GM19438 (cell line): ENCODE measurements around the gene CNPY1.
A peak's percentile ranks its signal among the peaks of the same experiment; 100 is the strongest.

Experiments used
- ATAC-seq: cut with Tn5 transposase; IDR thresholded peaks from one replicate; pipeline ENCODE4 v1.9.1; 2021; ENCODE audit warnings: low read depth; ENCODE audit not compliant: unreplicated experiment

The CNPY1 gene

DNA sequence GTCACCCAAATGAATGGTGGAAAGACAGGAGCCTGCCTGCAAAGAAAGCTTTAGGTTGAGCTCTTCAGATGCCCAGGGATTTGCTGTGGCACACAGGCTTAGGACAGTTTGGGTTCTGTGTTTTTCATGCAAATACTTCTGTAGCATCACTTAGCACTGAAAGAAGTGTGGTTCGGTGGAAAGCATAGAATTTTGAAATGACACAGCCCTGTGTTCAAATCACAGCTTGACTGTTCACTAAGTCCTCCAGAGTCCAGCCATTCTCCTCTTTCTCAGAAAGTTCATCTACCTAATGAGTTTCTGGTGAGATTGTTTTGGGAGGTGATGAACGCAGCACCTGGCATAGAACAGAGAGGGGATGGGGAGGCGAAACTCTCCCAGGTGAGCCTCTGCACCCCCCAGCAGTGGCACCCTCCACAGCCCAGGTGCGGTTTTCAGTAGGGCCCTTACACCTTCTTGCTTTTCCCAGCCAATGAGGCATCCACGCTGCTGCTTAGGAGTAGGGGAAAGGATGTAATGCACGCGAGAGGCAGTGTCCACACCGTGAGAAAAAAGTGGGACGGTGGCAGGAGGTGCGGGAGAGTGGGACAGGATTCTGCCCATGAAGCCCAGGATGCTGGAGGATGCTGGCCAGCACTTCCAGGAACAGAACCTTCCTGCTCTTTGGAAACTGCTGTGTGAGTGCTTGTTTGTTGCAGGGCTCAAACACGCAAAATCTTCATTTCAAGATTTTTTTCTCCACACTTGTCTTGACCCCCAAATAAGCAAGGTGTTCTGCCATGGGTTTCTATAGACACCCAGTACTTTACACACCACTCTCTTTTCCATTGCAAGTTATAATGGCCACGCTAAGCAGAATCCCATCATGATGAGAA, 76.8 kb downstream of the CNPY1 start:
- no peak for ATAC-seq

DNA sequence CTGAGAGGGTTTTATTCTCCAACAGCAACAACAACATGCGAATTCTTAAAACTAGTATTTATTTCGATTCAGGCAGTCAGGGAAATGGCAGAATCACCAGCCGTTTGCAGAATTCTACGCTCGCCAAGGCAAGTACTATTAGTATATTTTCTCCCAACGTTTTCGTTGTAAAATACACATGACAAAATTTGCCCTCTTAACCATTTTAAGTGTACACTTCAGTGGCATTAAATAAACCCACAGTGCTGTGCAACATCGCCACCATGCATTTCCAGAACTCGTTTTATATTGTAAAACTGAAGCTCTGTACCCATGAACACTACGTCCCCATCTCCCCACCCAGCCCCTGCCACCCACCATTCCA, 77.6 kb downstream of the CNPY1 start:
- no peak for ATAC-seq

DNA sequence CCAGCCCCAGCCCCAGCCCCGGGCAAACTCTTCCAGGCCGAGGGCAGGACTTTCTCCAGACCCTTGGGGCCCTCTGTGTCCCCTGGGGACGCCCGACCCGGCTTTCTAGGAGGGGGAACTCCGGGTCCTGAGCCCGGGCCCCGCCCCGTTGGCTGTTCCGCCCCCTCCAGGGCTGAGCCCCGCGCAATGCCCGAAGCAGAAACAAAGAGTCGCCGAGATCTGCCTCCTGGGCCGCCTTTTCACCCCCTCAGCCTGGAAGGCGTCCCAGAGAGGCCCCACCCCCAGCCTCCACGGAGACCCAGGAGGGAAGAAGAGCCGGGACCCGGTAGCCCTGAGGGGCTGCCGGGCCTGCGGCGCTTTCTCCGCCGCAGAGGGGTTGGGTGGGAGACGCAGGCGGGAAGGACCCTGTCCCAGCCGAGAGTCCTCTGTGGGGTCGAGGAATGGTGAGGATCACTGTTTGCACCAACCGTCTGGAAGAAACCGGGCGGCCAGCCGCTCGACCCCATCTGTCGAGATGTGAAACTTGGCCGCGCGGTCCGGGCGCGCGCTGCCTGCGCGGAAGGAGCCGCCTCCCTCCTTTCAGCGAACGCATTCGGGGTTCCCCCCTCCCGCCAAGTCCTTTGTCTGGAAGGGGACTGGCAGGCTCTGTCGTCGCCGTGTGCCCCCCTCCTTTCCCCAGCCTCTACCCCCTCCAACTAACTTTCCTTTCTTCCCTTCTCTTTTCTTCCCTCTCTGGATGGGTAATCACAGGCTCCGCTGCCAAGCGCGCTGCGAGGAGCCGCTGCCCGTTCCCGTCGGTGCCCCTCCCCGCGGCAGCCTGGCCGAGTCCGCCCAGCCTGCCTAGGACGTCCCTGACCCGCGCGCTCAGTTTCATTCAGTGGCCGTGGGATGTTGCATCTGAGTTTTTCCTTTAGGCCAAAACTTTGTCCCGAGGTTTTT, 78.2 kb downstream of the CNPY1 start:
- no peak for ATAC-seq

DNA sequence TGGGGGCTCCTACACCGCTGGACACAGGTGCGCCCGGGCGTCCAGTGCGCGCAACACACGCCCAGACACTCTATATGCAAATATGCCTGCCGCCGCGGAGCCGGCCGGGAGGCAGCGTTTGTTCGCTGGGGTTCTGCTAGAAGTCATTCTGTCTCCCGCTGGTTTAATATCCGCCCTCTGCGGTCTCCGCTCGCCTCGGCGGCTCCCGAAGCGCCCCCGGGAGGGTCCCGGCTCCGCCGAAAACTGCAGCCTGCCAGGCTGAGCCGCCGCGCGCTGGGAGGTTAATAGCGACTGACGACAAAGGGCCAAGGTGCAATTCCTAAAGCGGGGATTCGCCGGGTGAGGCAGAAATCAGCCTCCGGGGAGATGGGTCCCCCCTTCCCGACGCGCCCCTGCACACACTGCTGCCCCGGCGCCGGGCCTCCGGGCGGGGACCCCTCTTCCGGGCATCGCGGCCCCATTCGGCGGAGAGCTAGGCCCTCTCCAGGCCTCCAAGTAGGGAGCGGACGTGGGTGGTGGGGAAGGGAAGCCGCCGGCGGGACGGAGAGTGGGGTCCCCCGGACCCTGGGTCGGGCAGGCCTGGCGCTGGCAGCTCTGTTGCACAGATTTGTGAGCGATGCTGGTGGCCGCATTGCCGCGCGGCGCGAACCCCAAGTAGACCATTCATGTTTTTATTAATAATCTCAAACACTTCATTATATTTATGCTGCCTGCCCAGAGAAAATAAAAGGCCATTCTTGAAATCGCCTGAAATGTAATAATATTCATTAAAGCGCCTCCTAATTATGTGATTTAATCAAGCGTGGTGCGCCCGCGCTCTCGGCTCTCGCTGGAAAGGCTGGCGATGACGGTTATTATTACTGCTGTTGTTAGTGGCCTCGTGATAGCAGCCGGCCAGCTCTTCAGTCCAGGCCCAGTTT, 79.3 kb downstream of the CNPY1 start:
- ATAC-seq, result peak; percentile 68

GRCh38 chr7:155466142-155466813, 80.1 kb downstream of the CNPY1 start:
- no peak for ATAC-seq

- no peak for ATAC-seq
These were observed 80.6 kb downstream of the CNPY1 start for GRCh38 chr7:155465761-155466141.

GRCh38 chr7:155464948-155465739, 81.2 kb downstream of the CNPY1 start:
- no peak for ATAC-seq

DNA sequence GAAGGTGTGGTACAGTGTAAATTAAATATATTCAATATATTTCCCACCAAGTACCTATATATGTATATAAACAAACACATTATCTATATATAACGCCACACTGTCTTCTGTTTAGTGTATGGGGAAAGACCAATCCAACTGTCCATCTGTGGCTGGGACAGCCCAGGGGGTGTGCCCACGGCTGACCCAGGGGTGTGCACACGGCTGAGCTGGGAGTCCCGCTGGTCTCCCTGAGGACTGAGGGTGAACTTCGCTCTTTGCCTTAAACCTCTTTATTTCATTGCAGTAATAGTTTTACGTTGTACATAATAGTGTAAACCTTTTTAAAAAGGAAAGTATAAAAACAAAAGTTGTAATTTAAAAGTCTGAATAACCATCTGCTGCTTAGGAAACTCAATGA, 82.2 kb downstream of the CNPY1 start:
- ATAC-seq, result no peak

DNA sequence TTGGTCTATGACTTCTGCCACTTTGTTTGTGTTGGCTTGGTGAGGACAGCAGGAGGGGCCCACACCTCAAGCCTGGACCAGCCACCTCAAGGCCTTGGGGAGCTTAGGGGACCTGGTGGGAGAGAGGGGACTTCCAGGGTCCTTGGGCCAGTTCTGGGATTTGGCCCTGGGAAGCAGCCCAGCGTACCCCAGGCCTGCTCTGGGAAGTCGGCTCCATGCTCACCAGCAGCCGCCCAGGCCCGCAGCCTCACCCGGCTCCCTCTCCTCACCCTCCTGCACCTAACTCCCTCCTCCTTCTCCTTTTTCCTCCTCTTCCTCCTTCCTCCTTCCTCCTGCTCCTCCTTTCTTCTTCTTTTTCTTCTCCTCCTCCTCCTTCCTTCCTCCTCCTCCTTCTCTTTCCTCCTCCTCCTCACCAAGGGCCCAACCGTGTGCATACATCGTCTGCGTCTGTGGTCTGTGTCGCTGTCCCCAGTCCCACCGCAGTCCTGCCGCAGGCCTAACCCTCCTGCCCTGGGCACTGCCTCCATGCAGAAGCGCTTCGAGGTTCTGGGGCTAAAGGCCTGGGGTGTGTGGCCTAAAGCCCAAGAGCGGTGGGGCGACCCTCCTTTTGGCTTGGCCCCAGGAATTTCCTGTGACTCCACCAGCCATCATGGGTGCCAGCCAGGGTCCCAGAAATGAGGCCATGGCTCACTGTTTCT, 83.1 kb downstream of the CNPY1 start:
- ATAC-seq, result no peak

DNA sequence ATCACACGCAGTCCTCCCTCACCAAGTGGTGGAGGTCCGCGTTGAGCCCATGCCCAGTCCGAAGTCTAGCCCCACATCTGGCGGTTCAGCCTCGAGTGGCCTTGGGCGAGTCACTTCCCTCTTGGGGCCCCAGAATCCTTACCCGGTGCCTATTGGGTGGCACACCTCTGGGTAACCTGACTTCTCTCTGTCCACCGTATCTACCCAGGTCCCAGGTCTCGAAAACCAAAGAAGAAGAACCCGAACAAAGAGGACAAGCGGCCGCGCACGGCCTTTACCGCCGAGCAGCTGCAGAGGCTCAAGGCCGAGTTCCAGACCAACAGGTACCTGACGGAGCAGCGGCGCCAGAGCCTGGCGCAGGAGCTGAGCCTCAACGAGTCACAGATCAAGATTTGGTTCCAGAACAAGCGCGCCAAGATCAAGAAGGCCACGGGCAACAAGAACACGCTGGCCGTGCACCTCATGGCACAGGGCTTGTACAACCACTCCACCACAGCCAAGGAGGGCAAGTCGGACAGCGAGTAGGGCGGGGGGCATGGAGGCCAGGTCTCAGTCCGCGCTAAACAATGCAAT, 84.1 kb downstream of the CNPY1 start:
- no peak for ATAC-seq

GRCh38 chr7:155461631-155462030, 84.7 kb downstream of the CNPY1 start:
- no peak for ATAC-seq

GRCh38 chr7:155460926-155461613, 85.3 kb downstream of the CNPY1 start:
- no peak for ATAC-seq

DNA sequence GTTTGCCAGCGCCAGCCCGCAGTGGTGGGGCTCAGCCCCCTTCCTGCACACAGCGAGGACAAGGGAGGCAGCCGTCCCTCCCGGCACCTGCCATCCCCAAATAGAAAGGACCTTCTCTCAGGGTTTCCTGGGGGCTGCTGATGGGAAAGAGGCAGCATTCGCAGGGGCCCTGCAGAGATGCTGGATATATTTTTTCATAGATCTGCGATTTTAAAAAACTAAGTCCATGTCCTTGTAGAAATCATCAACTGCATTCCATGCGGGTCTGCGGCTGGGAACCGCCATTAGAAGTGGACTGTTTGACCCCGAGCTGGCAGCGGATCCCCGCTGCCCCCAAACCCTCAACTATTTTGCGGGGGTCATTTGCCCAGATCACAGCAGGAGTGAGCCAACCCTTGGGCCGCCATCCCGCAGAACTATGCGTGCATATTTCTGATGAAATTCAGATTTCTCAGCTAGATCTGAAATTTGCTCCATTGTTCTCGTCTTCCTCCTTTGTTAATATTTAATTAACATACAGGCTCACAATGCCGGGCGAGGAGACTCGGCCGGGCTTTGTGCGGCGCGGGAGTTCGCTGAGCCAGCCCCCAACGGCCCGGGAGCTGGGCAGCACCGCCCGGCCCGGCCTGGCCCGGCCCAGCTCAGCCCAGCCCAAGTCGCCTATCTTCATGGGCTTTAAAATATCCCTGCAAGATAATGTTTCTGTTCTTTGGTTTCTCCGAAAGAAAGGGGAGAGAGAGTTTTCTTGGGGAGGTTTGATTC, 86.5 kb downstream of the CNPY1 start:
- ATAC-seq, result no peak

- ATAC-seq, result no peak
These were observed 87.3 kb downstream of the CNPY1 start for GRCh38 chr7:155458878-155459699.

GRCh38 chr7:155458111-155458877, 88.1 kb downstream of the CNPY1 start, which contains the start of gene EN2:
Gene EN2, plus strand, starts transcription at chr7:155458129. Its CDS starts 249 bp downstream, at chr7:155458378.
- ATAC-seq, result no peak
